AG04449 (cell line): ENCODE data around the gene SORL1-AS1.

Source experiments
- CTCF ChIA-PET: fragments of 350-600 bp; formaldehyde crosslinking; extraction: SDS; loops from one replicate; lab custom pipeline; 2021; ENCODE audit warnings: antibody characterized with exemption; lab: Yijun Ruan, JAX
- POLR2A ChIA-PET: fragments of 400-600, 350-600 bp; formaldehyde crosslinking; extraction: SDS; loops from one replicate; lab custom pipeline; 2020; ENCODE audit warnings: antibody characterized with exemption, inconsistent platforms; lab: Yijun Ruan, JAX
- DNase-seq: peaks from one replicate; pipeline ENCODE4 v3.0.0-alpha.2; 2010; ENCODE audit warnings: low read depth, low spot score
- H3K4me3 ChIP-seq: 2 replicates; pipeline ENCODE4 v1.5.1; 2011; ENCODE audit warnings: low read depth, mild to moderate bottlenecking, control low read depth, low read length
- CTCF ChIP-seq: IDR thresholded peaks from one replicate; pipeline ENCODE4 v1.5.1; 2011; ENCODE audit warnings: mild to moderate bottlenecking, moderate library complexity, low read length, control low read depth, inconsistent platforms; ENCODE audit not compliant: insufficient read depth; ENCODE audit errors: missing control alignments

The SORL1-AS1 gene

GRCh38 chr11:121446752-121447156 is 6.0 kb downstream of the SORL1-AS1 start:
- no peak for TF ChIP-seq CTCF
- H3K4me3 ChIP-seq = no peak overlapping the region
- POLR2A ChIA-PET = no interaction called here
- CTCF ChIA-PET = interaction anchor here (1.1 to 1.9 kb wide), 3 partner anchors 13 to 145 kb away, joined by 3 to 9 read pairs (median 4); no protein-coding TSS in a partner anchor
- peak; percentile 29 for DNase-seq

GRCh38 chr11:121445071-121445768 is 7.5 kb downstream of the SORL1-AS1 start:
- ChIA-PET POLR2A (no interaction called here), CTCF (interaction anchor here (1.1 to 1.3 kb wide), 2 partner anchors 9 to 12 kb away, joined by 3 read pairs; no protein-coding TSS in a partner anchor)
- no peak overlapping the region for H3K4me3 ChIP-seq
- no peak for TF ChIP-seq CTCF
- no peak for DNase-seq

GRCh38 chr11:121444526-121444925 is 8.2 kb downstream of the SORL1-AS1 start:
- H3K4me3 ChIP-seq = no peak overlapping the region
- TF ChIP-seq CTCF = no peak
- CTCF ChIA-PET = interaction anchor here (1.3 kb wide), 1 partner anchor 12 kb away, joined by 3 read pairs; no protein-coding TSS in a partner anchor
- DNase-seq = no peak
- POLR2A ChIA-PET = no interaction called here

- DNase-seq = no peak
- TF ChIP-seq CTCF = no peak
- H3K4me3 ChIP-seq = no peak overlapping the region
- ChIA-PET CTCF (interaction anchor here (1.0 to 1.4 kb wide), 2 partner anchors 8 to 23 kb away, joined by 3 read pairs; no protein-coding TSS in a partner anchor), POLR2A (no interaction called here)
Measured at GRCh38 chr11:121443688-121444275, 9.0 kb downstream of the SORL1-AS1 start.

- CTCF ChIA-PET = no interaction called here
- H3K4me3 ChIP-seq = no peak overlapping the region
- no peak for DNase-seq
- TF ChIP-seq CTCF = no peak
- POLR2A ChIA-PET = no interaction called here
Measured at GRCh38 chr11:121441521-121441920, 11.2 kb downstream of the SORL1-AS1 start.

GRCh38 chr11:121439759-121440158 is 13.0 kb downstream of the SORL1-AS1 start:
- H3K4me3 ChIP-seq = no peak overlapping the region
- ChIA-PET POLR2A (no interaction called here), CTCF (no interaction called here)
- no peak for TF ChIP-seq CTCF
- DNase-seq = no peak
